Stimulated activated naive CD8-positive, alpha-beta T cell treated with anti-CD3 and anti-CD28 coated beads, Interleukin-15, amount 100 ng/mL, for 72 hours (primary cell): ENCODE results near the gene ATP6V0B.
A peak's percentile ranks its signal among the peaks of the same experiment; 100 is the strongest.

ENCODE experiments used
- ATAC-seq: fragments of 150-1000 bp; cut with Tn5 transposase; 2 replicates; pipeline ENCODE4 v1.10.0; 2021; ENCODE audit warnings: mild to moderate bottlenecking, moderate library complexity
- DNase-seq, 2 donors: peaks; one replicate each; pipeline ENCODE4 v3.0.0; 2021 to 2022
- H3K27ac Mint-ChIP-seq, 2 donors: one replicate each; pipeline ENCODE4 v1.8.0; 2022; ENCODE audit warnings: mild to moderate bottlenecking in 2 of 2, mixed read lengths in 2 of 2, moderate library complexity in 2 of 2
- H3K27me3 Mint-ChIP-seq: one replicate; pipeline ENCODE4 v1.8.0; 2022; ENCODE audit warnings: mixed read lengths
- H3K4me1 Mint-ChIP-seq: one replicate; pipeline ENCODE4 v1.8.0; 2022; ENCODE audit warnings: mild to moderate bottlenecking, mixed read lengths
- H3K4me3 Mint-ChIP-seq, 2 donors: one replicate each; pipeline ENCODE4 v1.8.0; 2022; ENCODE audit warnings: mild to moderate bottlenecking in 2 of 2, mixed read lengths in 2 of 2, moderate library complexity in 1 of 2
- H3K9me3 Mint-ChIP-seq, 2 donors: one replicate each; pipeline ENCODE4 v1.8.0; 2022; ENCODE audit warnings: mixed read lengths in 2 of 2

Gene ATP6V0B

GRCh38 chr1:43957407-43958040, 17.2 kb upstream of the ATP6V0B start:
- ATAC-seq (no peak), DNase-seq (no peak)
- Mint-ChIP-seq H3K27me3 (no peaks in the 10 kb centered on the region), H3K9me3 (no peaks in the 10 kb centered on the region), H3K4me1 (no peaks in the 10 kb centered on the region), H3K27ac (no peak overlapping the region), H3K4me3 (no peak overlapping the region)

- Mint-ChIP-seq H3K4me1 (no peaks in the 10 kb centered on the region), H3K27me3 (no peaks in the 10 kb centered on the region), H3K27ac (no peak overlapping the region), H3K9me3 (no peaks in the 10 kb centered on the region), H3K4me3 (no peak overlapping the region)
- ATAC-seq (no peak), DNase-seq (no peak)
Observed at GRCh38 chr1:43958351-43959255, 16.2 kb upstream of the ATP6V0B start.

- Mint-ChIP-seq H3K4me1 (no peaks in the 10 kb centered on the region), H3K27me3 (no peaks in the 10 kb centered on the region), H3K9me3 (no peaks in the 10 kb centered on the region), H3K27ac (no peak overlapping the region), H3K4me3 (no peak overlapping the region)
- ATAC-seq: no peak
- DNase-seq: no peak
Observed at GRCh38 chr1:43960798-43961197, 14.0 kb upstream of the ATP6V0B start.

- no peak for ATAC-seq
- Mint-ChIP-seq H3K9me3 (no peaks in the 10 kb centered on the region), H3K4me1 (no peaks in the 10 kb centered on the region), H3K4me3 (no peak overlapping the region), H3K27me3 (no peaks in the 10 kb centered on the region), H3K27ac (no peak overlapping the region)
- DNase-seq: no peak
Observed at GRCh38 chr1:43961692-43962091, 13.1 kb upstream of the ATP6V0B start.

- Mint-ChIP-seq H3K4me3 (no peak overlapping the region), H3K27me3 (no peaks in the 10 kb centered on the region), H3K4me1 (no peaks in the 10 kb centered on the region), H3K9me3 (no peaks in the 10 kb centered on the region), H3K27ac (no peak overlapping the region)
- ATAC-seq (no peak), DNase-seq (no peak)
Observed at GRCh38 chr1:43962324-43962723, 12.4 kb upstream of the ATP6V0B start.

GRCh38 chr1:43963006-43963405, 11.8 kb upstream of the ATP6V0B start:
- no peak overlapping the region for H3K4me3 Mint-ChIP-seq
- no peaks in the 10 kb centered on the region for H3K4me1 Mint-ChIP-seq
- no peaks in the 10 kb centered on the region for H3K9me3 Mint-ChIP-seq
- H3K27me3 Mint-ChIP-seq: no peaks in the 10 kb centered on the region
- no peak overlapping the region for H3K27ac Mint-ChIP-seq
- ATAC-seq (no peak), DNase-seq (no peak)

- Mint-ChIP-seq H3K4me3 (no peak overlapping the region), H3K27me3 (no peaks in the 10 kb centered on the region), H3K4me1 (no peaks in the 10 kb centered on the region), H3K9me3 (no peaks in the 10 kb centered on the region), H3K27ac (no peak overlapping the region)
- DNase-seq (no peak), ATAC-seq (no peak)
Observed at GRCh38 chr1:43963890-43964289, 10.9 kb upstream of the ATP6V0B start.

- no peak for ATAC-seq
- Mint-ChIP-seq H3K27me3 (no peaks in the 10 kb centered on the region), H3K9me3 (no peaks in the 10 kb centered on the region), H3K27ac (no peak overlapping the region), H3K4me3 (no peak overlapping the region), H3K4me1 (peaks cover 12% of the 10 kb centered on the region)
- no peak for DNase-seq
Observed at GRCh38 chr1:43965316-43965715, 9.4 kb upstream of the ATP6V0B start.

- H3K27ac Mint-ChIP-seq: no peak overlapping the region
- peaks cover 33% of the 10 kb centered on the region for H3K4me1 Mint-ChIP-seq
- H3K9me3 Mint-ChIP-seq: no peaks in the 10 kb centered on the region
- H3K27me3 Mint-ChIP-seq: no peaks in the 10 kb centered on the region
- no peak overlapping the region for H3K4me3 Mint-ChIP-seq
- DNase-seq: no peak
- no peak for ATAC-seq
Observed at GRCh38 chr1:43968348-43968948, 6.3 kb upstream of the ATP6V0B start.

GRCh38 chr1:43969416-43969745, 5.4 kb upstream of the ATP6V0B start:
- H3K9me3 Mint-ChIP-seq: no peaks in the 10 kb centered on the region
- DNase-seq (no peak), ATAC-seq (no peak)
- peaks cover 42% of the 10 kb centered on the region for H3K4me1 Mint-ChIP-seq
- no peaks in the 10 kb centered on the region for H3K27me3 Mint-ChIP-seq
- no peak overlapping the region for H3K27ac Mint-ChIP-seq
- peak overlapping the region; percentile 89 to 98 for H3K4me3 Mint-ChIP-seq

GRCh38 chr1:43969746-43970466, 4.9 kb upstream of the ATP6V0B start, which contains the start of gene DPH2:
DPH2 (plus strand) TSS chr1:43970010; CDS start chr1:43970176, 166 bp downstream.
- ATAC-seq (peak; percentile 94), DNase-seq (peak; percentile 83 to 92)
- Mint-ChIP-seq H3K27ac (peak within 1 kb of the TSS; percentile 90 to 93), H3K4me1 (peaks cover 43% of the 10 kb centered on the region), H3K27me3 (no peaks in the 10 kb centered on the region), H3K9me3 (no peaks in the 10 kb centered on the region), H3K4me3 (peak within 1 kb of the TSS; percentile 89 to 98)

GRCh38 chr1:43970502-43970901, 4.3 kb upstream of the ATP6V0B start:
- peak overlapping the region; percentile 89 to 98 for H3K4me3 Mint-ChIP-seq
- H3K27ac Mint-ChIP-seq: peak overlapping the region; percentile 86 to 93
- no peaks in the 10 kb centered on the region for H3K27me3 Mint-ChIP-seq
- ATAC-seq: no peak
- no peaks in the 10 kb centered on the region for H3K9me3 Mint-ChIP-seq
- DNase-seq: no peak
- H3K4me1 Mint-ChIP-seq: peaks cover 43% of the 10 kb centered on the region

GRCh38 chr1:43970911-43971310, 3.8 kb upstream of the ATP6V0B start:
- Mint-ChIP-seq H3K27me3 (no peaks in the 10 kb centered on the region), H3K4me1 (peaks cover 47% of the 10 kb centered on the region), H3K27ac (peak overlapping the region; percentile 40 to 90), H3K4me3 (peak overlapping the region; percentile 89 to 98), H3K9me3 (no peaks in the 10 kb centered on the region)
- DNase-seq: no peak
- no peak for ATAC-seq

- Mint-ChIP-seq H3K4me3 (peak overlapping the region; percentile 89 to 98), H3K4me1 (peaks cover 52% of the 10 kb centered on the region), H3K9me3 (no peaks in the 10 kb centered on the region), H3K27ac (no peak overlapping the region), H3K27me3 (no peaks in the 10 kb centered on the region)
- ATAC-seq (no peak), DNase-seq (no peak)
Observed at GRCh38 chr1:43971336-43971980, 3.3 kb upstream of the ATP6V0B start.

GRCh38 chr1:43973981-43974442, 748 bp upstream of the ATP6V0B start:
- Mint-ChIP-seq H3K4me1 (peaks cover 77% of the 10 kb centered on the region), H3K27me3 (no peaks in the 10 kb centered on the region), H3K27ac (peak overlapping the region; percentile 95 to 96), H3K9me3 (no peaks in the 10 kb centered on the region), H3K4me3 (peak overlapping the region; percentile 94 to 95)
- ATAC-seq (no peak), DNase-seq (no peak)
